Peyer's patch (tissue), 4 donors: ENCODE measurements around the gene ST3GAL4.

Experiments used
- POLR2A ChIP-seq, 2 donors: fragments of 450-650 bp; IDR thresholded peaks; one replicate each; pipeline ENCODE4 v1.5.1; 2017; ENCODE audit warnings: antibody characterized with exemption in 2 of 2, mild to moderate bottlenecking in 2 of 2, moderate library complexity in 2 of 2
- TF ChIP-seq, protein P1 (sequence below), 6 experiments: fragments of 450-650 bp in 4 of 6; fragments of 200-600 bp in 2 of 6; sonication (generic) in 1 of 6; IDR thresholded peaks; one replicate each; pipeline ENCODE4 v1.5.1; 2017 to 2019; ENCODE audit warnings: antibody characterized with exemption in 6 of 6, mild to moderate bottlenecking in 3 of 6, moderate library complexity in 1 of 6

DNA sequence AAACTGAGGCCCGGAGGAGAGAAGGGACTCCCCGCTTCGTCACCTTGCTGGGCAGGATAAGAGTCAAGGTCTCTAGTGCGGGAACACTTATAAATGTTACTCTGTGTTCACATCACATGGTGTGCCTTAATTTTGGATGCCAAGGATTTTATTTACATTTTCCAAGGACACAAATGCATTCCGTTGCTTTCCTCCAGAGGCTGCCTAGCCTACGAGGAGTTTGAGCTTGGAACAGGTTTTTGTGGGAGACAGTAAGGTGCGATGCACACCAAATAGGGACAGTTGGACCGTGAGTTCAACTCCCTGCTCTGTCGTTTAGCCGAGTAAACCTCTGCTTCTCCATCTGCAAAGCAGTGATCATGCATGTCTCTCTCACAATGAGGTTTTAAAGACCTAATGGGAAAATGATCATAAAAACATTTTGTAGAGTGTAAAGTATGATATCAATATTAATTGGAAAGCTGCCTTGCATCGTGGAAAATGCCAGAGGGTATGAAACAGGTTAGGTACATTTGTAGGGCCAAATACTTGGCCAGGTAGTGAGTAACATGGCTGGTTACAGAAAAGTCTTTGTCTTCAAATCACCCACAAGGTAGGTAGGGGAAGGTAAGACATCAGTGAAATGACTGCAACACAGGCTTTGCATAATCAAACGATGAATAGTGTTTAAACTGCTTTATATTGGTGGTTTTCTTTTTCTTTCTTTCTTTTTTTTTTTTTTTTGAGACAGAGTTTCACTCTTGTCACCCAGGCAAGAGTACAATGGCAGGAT is 61.8 kb downstream of the ST3GAL4 start:
- TF ChIP-seq POLR2A (IDR thresholded peaks at IDR 0.05), result no peak
- TF ChIP-seq, protein P1, sequence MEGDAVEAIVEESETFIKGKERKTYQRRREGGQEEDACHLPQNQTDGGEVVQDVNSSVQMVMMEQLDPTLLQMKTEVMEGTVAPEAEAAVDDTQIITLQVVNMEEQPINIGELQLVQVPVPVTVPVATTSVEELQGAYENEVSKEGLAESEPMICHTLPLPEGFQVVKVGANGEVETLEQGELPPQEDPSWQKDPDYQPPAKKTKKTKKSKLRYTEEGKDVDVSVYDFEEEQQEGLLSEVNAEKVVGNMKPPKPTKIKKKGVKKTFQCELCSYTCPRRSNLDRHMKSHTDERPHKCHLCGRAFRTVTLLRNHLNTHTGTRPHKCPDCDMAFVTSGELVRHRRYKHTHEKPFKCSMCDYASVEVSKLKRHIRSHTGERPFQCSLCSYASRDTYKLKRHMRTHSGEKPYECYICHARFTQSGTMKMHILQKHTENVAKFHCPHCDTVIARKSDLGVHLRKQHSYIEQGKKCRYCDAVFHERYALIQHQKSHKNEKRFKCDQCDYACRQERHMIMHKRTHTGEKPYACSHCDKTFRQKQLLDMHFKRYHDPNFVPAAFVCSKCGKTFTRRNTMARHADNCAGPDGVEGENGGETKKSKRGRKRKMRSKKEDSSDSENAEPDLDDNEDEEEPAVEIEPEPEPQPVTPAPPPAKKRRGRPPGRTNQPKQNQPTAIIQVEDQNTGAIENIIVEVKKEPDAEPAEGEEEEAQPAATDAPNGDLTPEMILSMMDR (IDR thresholded peaks at IDR 0.05), result no peak
